Gastroesophageal sphincter (tissue), 4 donors: Measurements from ENCODE around the gene SNX5. TPM values are rescaled to one million over a fixed set of nuclear protein-coding genes. Genes with fewer than 3 reads are reported as not detected.

Source experiments
- ATAC-seq: fragments of 150-250 bp; one replicate; pipeline ENCODE4 v1.9.1; 2016; ENCODE audit warnings: mild to moderate bottlenecking, moderate library complexity
- H3K27ac ChIP-seq, 4 donors: fragments of 200-600 bp; sonication (generic) in 3 of 4; 1 replicate in 3 of 4; 2 replicates in 1 of 4; pipeline ENCODE4 v1.5.1; 2016 to 2019
- H3K27me3 ChIP-seq: fragments of 200-600 bp; sonication (generic); one replicate; pipeline ENCODE4 v1.5.1; 2019
- H3K36me3 ChIP-seq, 2 donors: fragments of 200-600 bp; sonication (generic); one replicate each; pipeline ENCODE4 v1.5.1; 2019; ENCODE audit warnings: control low read depth in 1 of 2
- H3K4me1 ChIP-seq, 3 donors: fragments of 200-600 bp; sonication (generic); 1 replicate in 2 of 3; 2 replicates in 1 of 3; pipeline ENCODE4 v1.5.1; 2016 to 2019; ENCODE audit warnings: control low read depth in 2 of 3
- H3K4me3 ChIP-seq, 2 donors: fragments of 200-600 bp; sonication (generic); one replicate each; pipeline ENCODE4 v1.5.1; 2019; ENCODE audit warnings: mild to moderate bottlenecking in 1 of 2, moderate library complexity in 1 of 2
- H3K9me3 ChIP-seq, 3 donors: fragments of 200-600 bp; sonication (generic); one replicate each; pipeline ENCODE4 v1.5.1; 2017 to 2019; ENCODE audit warnings: control low read depth in 2 of 3
- EP300 ChIP-seq: sonication (generic); formaldehyde crosslinking; IDR thresholded peaks from one replicate; pipeline ENCODE4 v1.6.1; 2017; ENCODE audit warnings: antibody characterized with exemption, mild to moderate bottlenecking
- POLR2A ChIP-seq, 2 donors: fragments of 450-650 bp; IDR thresholded peaks; one replicate each; pipeline ENCODE4 v1.6.1; 2017; ENCODE audit warnings: antibody characterized with exemption in 2 of 2, mild to moderate bottlenecking in 2 of 2, moderate library complexity in 1 of 2
- POLR2AphosphoS5 ChIP-seq: sonication (generic); formaldehyde crosslinking; IDR thresholded peaks from one replicate; pipeline ENCODE4 v1.6.1; 2017; ENCODE audit warnings: antibody characterized with exemption
- WGBS, 2 donors: methylation state at CpG; one replicate each; pipeline ENCODE4 v1.1.5; 2018; ENCODE audit warnings: low coverage in 1 of 2; 5-methylcytosine and 5-hydroxymethylcytosine counted together
- total RNA-seq, 4 donors: library from RNA; depleted of rRNA; stranded (reverse); fragments of >200 nt; gene quantifications; one replicate each; pipeline ENCODE4 v1.1.0, GENCODE V29; 2016
- TF ChIP-seq, protein P1 (sequence below), 4 experiments: fragments of 200-600 bp in 2 of 4; fragments of 450-650 bp in 2 of 4; sonication (generic) in 1 of 4; IDR thresholded peaks; one replicate each; pipeline ENCODE4 v1.5.1; 2017 to 2019; ENCODE audit warnings: antibody characterized with exemption in 4 of 4, mild to moderate bottlenecking in 2 of 4, moderate library complexity in 2 of 4

The SNX5 gene
- total RNA-seq, 4 donors from 2014 or later = 47.5 to 90.9 (median 70.2) TPM

- Histone ChIP-seq H3K9me3 (no peaks in the 10 kb centered on the region), H3K4me3 (no peak overlapping the region), H3K36me3 (peaks cover 0 to 9% of the 10 kb centered on the region in 2 donors), H3K4me1 (peaks cover 0 to 55% (median 13%) of the 10 kb centered on the region in 3 donors), H3K27ac (peak overlapping the region in 3 of 4 donors; percentile 2 to 98 (median 95)), H3K27me3 (no peaks in the 10 kb centered on the region)
- WGBS, 2 donors = 33 to 44% methylated on average over 3 to 5 of the region's 7 CpGs
- TF ChIP-seq POLR2AphosphoS5 (no peak), EP300 (no peak), POLR2A (IDR thresholded peaks at IDR 0.05) (no peak)
- TF ChIP-seq, protein P1, sequence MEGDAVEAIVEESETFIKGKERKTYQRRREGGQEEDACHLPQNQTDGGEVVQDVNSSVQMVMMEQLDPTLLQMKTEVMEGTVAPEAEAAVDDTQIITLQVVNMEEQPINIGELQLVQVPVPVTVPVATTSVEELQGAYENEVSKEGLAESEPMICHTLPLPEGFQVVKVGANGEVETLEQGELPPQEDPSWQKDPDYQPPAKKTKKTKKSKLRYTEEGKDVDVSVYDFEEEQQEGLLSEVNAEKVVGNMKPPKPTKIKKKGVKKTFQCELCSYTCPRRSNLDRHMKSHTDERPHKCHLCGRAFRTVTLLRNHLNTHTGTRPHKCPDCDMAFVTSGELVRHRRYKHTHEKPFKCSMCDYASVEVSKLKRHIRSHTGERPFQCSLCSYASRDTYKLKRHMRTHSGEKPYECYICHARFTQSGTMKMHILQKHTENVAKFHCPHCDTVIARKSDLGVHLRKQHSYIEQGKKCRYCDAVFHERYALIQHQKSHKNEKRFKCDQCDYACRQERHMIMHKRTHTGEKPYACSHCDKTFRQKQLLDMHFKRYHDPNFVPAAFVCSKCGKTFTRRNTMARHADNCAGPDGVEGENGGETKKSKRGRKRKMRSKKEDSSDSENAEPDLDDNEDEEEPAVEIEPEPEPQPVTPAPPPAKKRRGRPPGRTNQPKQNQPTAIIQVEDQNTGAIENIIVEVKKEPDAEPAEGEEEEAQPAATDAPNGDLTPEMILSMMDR (IDR thresholded peaks at IDR 0.05) = no peak
- no peak for ATAC-seq
Measured at GRCh38 chr20:17971300-17972013, 2.9 kb upstream of the SNX5 start.

DNA sequence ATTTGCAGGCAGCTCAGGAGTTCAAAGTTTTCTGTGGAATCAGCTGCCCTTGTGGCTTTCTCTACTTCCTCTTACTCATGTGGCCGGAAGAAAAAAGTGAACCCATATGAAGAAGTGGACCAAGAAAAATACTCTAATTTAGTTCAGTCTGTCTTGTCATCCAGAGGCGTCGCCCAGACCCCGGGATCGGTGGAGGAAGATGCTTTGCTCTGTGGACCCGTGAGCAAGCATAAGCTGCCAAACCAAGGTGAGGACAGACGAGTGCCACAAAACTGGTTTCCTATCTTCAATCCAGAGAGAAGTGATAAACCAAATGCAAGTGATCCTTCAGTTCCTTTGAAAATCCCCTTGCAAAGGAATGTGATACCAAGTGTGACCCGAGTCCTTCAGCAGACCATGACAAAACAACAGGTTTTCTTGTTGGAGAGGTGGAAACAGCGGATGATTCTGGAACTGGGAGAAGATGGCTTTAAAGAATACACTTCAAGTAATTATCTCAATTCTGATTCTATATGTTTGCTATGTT, 1.4 kb upstream of the SNX5 start:
- WGBS, 2 donors = 0 to 12% methylated on average over 8 of the region's 9 CpGs
- no peak for ATAC-seq
- H3K4me3 ChIP-seq = peak overlapping the region; percentile 71 to 84
- H3K27ac ChIP-seq = peak overlapping the region; percentile 71 to 98 (median 95)
- peaks cover 0 to 70% (median 17%) of the 10 kb centered on the region in 3 donors for H3K4me1 ChIP-seq
- H3K9me3 ChIP-seq = no peaks in the 10 kb centered on the region
- no peaks in the 10 kb centered on the region for H3K27me3 ChIP-seq
- H3K36me3 ChIP-seq = no peaks in the 10 kb centered on the region
- TF ChIP-seq, protein P1 (IDR thresholded peaks at IDR 0.05) = no peak
- TF ChIP-seq POLR2A (IDR thresholded peaks at IDR 0.05) = no peak
- TF ChIP-seq EP300 = no peak
- no peak for TF ChIP-seq POLR2AphosphoS5

DNA sequence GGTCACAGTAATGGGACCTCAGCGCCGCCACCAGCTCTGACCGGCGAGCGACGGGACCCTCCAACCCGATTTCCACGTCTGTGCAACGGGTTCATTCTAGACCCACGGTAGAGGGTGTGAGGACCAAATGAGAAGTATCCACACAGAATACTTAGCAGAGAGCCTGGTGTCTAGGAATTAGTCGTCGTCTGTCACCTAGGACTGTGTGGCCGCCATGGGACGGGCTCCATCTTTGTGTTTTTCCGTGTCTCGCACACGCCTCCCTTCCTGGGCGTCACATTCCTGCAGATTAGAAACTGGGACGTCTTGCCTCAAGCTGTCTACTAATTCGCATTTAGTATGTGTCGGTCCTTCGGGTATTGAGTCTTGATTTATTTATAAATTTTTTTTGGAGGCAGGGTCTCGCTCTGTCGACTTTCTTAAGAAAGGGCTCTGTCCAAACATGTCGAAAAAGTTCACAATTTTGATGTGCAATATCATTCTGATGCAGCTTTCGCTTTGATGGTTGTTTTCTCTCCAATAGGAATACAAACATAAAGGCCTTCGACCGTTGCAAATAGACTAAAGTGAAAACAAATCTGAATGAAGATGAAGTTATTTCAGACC, 787 bp upstream of the SNX5 start:
- TF ChIP-seq EP300 = no peak
- TF ChIP-seq, protein P1 (IDR thresholded peaks at IDR 0.05) = no peak
- H3K27ac ChIP-seq = peak overlapping the region; percentile 71 to 98 (median 95)
- H3K4me3 ChIP-seq = peak overlapping the region; percentile 71 to 84
- no peaks in the 10 kb centered on the region for H3K9me3 ChIP-seq
- no peak for ATAC-seq
- peaks cover 0 to 75% (median 17%) of the 10 kb centered on the region in 3 donors for H3K4me1 ChIP-seq
- WGBS, 2 donors = 0% methylated on average over 13 to 16 of the region's 28 CpGs
- no peaks in the 10 kb centered on the region for H3K27me3 ChIP-seq
- no peaks in the 10 kb centered on the region for H3K36me3 ChIP-seq

DNA sequence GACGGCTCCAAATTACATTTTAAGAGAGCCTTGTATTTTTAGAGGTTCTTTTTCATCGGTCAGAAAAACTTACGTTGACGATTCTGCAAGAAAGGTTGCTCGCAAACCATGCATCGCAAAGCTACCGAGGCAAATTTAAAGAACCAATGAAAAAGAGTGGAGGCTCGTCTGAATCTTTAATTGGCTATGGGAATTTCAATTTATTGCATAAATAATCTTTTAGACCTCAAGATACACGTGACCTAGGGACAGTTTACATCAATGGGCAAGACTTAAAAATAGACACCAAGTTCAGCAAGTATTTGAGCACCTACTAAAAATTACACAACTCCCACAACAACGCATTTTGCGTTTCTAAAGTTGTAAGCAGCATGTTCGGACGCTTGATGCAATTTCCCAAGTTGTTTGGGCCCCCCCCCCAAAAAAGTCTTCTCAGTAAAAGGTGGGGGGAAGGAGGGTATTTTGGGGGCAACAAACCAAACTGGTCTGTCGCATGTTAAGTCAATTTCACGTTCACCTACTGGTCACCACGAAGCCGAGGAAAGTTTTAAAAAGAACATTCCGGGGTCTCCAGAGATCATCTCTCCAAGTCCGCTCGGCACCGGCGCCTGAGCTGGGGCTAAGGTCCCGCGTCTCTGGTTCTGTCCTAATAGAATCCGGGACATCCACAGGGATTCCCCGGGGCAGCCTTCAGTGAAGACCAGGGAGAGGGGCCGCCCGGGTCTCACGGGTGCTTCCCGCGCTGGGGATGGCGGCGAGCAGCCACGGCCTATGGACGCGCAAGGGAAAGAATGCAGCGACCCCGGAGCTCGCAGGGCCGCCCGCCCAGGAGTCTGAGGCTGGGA, 851 bp downstream of the SNX5 start:
- Histone ChIP-seq H3K27me3 (no peaks in the 10 kb centered on the region), H3K36me3 (no peaks in the 10 kb centered on the region), H3K9me3 (no peaks in the 10 kb centered on the region), H3K27ac (peak overlapping the region; percentile 87 to 98 (median 95)), H3K4me1 (peaks cover 0 to 81% (median 17%) of the 10 kb centered on the region in 3 donors), H3K4me3 (peak overlapping the region; percentile 71 to 84)
- WGBS, 2 donors = 0 to 1% methylated on average over 7 to 15 of the region's 41 CpGs
- peak; percentile 3 for ATAC-seq
- TF ChIP-seq POLR2AphosphoS5 = no peak
- TF ChIP-seq, protein P1 (IDR thresholded peaks at IDR 0.05) = peak in 1 of 4 experiments; percentile 2
